GM06990 (cell line): Measurements from ENCODE around the gene DTX1.

Experiments
- DNase-seq: peaks from one replicate; pipeline ENCODE4 v3.0.0-alpha.2; 2011; ENCODE audit not compliant: insufficient read length; ENCODE audit errors: extremely low read depth
- H3K27me3 ChIP-seq: replicated peaks from 2 replicates; pipeline ENCODE4 v1.6.0; 2011; ENCODE audit warnings: low read length; ENCODE audit not compliant: control insufficient read depth, insufficient read depth
- H3K36me3 ChIP-seq: 2 replicates; pipeline ENCODE4 v1.5.1; 2011; ENCODE audit warnings: low read length; ENCODE audit not compliant: control insufficient read depth, insufficient read depth
- H3K4me3 ChIP-seq: replicated peaks from 2 replicates; pipeline ENCODE4 v1.5.1; 2011; ENCODE audit warnings: low read depth, mild to moderate bottlenecking, control low read depth, low read length
- CTCF ChIP-seq: IDR thresholded peaks from 2 replicates; pipeline ENCODE4 v1.5.1; 2011; ENCODE audit warnings: low read length, control low read depth, mild to moderate bottlenecking, inconsistent platforms; ENCODE audit not compliant: insufficient read depth, poor library complexity, severe bottlenecking

Gene DTX1

GRCh38 chr12:113065126-113066007, 8.8 kb downstream of the DTX1 start:
- no peak for TF ChIP-seq CTCF
- H3K4me3 ChIP-seq = no peak overlapping the region
- DNase-seq = no peak
- no peaks in the 10 kb centered on the region for H3K36me3 ChIP-seq
- no peaks in the 10 kb centered on the region for H3K27me3 ChIP-seq

- TF ChIP-seq CTCF = no peak
- Histone ChIP-seq H3K4me3 (no peak overlapping the region), H3K27me3 (no peaks in the 10 kb centered on the region), H3K36me3 (no peaks in the 10 kb centered on the region)
- no peak for DNase-seq
These were observed 10.4 kb downstream of the DTX1 start for GRCh38 chr12:113066813-113067400.

GRCh38 chr12:113067987-113068935, 11.7 kb downstream of the DTX1 start:
- Histone ChIP-seq H3K27me3 (no peaks in the 10 kb centered on the region), H3K4me3 (no peak overlapping the region), H3K36me3 (no peaks in the 10 kb centered on the region)
- no peak for DNase-seq
- no peak for TF ChIP-seq CTCF

- DNase-seq = no peak
- Histone ChIP-seq H3K4me3 (no peak overlapping the region), H3K36me3 (no peaks in the 10 kb centered on the region), H3K27me3 (no peaks in the 10 kb centered on the region)
- no peak for TF ChIP-seq CTCF
These were observed 12.6 kb downstream of the DTX1 start for GRCh38 chr12:113069149-113069548.

- DNase-seq = no peak
- no peak for TF ChIP-seq CTCF
- H3K27me3 ChIP-seq = no peaks in the 10 kb centered on the region
- H3K4me3 ChIP-seq = no peak overlapping the region
- no peaks in the 10 kb centered on the region for H3K36me3 ChIP-seq
These were observed 13.2 kb downstream of the DTX1 start for GRCh38 chr12:113069751-113070116.
